ENCODE results near the gene SLC16A12. TPM values are rescaled to one million over a fixed set of nuclear protein-coding genes. Genes with fewer than 3 reads are reported as not detected.

SLC16A12 gene
- total RNA-seq, 6 donors from 2014 or later: 1.3 to 4.4 (median 3.5) TPM

DNA sequence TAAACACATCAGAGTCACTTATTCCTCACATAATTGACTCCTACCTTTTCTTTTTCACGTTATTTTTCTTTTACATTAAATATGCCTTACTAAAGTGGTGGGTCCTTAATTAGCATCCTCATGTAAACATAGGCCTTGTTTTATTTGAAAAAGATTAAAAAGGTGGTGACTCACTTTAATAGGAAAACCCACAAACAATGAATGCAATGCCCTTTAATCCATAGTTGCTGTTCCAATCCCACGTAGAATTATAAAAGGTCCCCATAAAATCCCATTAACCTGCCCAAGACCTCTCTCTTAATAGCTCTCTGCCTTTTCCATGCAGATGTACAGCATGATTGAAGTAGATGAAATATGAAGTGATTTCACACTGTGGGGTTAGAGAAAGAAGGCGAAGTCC is 32.2 kb downstream of the SLC16A12 start:
- no peaks in the 10 kb centered on the region for H3K4me1 ChIP-seq
- WGBS, 2 donors: 92 to 96% methylated on average over 3 of the region's 3 CpGs
- no peak overlapping the region for H3K27ac ChIP-seq
- TF ChIP-seq EP300 (IDR thresholded peaks at IDR 0.05): no peak
- TF ChIP-seq CTCF (IDR thresholded peaks at IDR 0.05): no peak
- TF ChIP-seq POLR2A (IDR thresholded peaks at IDR 0.05): no peak
- no peak for TF ChIP-seq POLR2AphosphoS5 (IDR thresholded peaks at IDR 0.05)
- no peaks in the 10 kb centered on the region for H3K27me3 ChIP-seq
- ATAC-seq (ENCODE audit: low FRiP score in 2 of 2) (no peak), DNase-seq (no peak)
- no peaks in the 10 kb centered on the region for H3K9me3 ChIP-seq
- no peaks in the 10 kb centered on the region for H3K36me3 ChIP-seq
- no peak overlapping the region for H3K4me3 ChIP-seq

DNA sequence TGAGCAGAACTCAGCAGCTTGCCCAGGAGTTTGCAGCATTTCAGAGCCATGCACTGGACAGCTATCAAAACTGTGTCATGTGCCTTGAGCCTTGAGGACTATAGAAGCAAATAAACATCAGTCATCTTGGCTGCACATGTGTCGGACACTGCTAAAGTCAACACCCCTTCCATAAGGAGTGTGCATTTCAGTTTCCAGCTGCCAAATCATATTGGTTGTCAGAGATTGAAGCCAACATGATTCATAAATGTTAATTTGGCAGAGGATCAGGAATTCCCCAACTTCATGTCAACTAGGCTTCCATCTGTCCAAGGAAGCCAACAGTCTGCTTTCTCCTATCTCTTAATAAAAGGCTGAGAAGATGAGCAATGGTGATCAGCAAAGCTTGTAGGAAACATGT is 32.8 kb downstream of the SLC16A12 start:
- ATAC-seq (ENCODE audit: low FRiP score in 2 of 2) (peak in 1 of 2 donors; percentile 30), DNase-seq (no peak)
- whole genome bisulfite sequencing, 2 donors: 38 to 60% methylated on average over 1 of the region's 1 CpG
- no peak overlapping the region for H3K27ac ChIP-seq
- no peaks in the 10 kb centered on the region for H3K27me3 ChIP-seq
- TF ChIP-seq POLR2A (IDR thresholded peaks at IDR 0.05) (no peak), CTCF (IDR thresholded peaks at IDR 0.05) (no peak), EP300 (IDR thresholded peaks at IDR 0.05) (no peak), POLR2AphosphoS5 (IDR thresholded peaks at IDR 0.05) (no peak)
- H3K4me1 ChIP-seq: no peaks in the 10 kb centered on the region
- H3K9me3 ChIP-seq: no peaks in the 10 kb centered on the region
- H3K36me3 ChIP-seq: no peaks in the 10 kb centered on the region
- no peak overlapping the region for H3K4me3 ChIP-seq

GRCh38 chr10:89494575-89494974 is 40.8 kb downstream of the SLC16A12 start:
- Histone ChIP-seq H3K36me3 (no peaks in the 10 kb centered on the region), H3K9me3 (no peaks in the 10 kb centered on the region), H3K27me3 (no peaks in the 10 kb centered on the region), H3K27ac (peak overlapping the region in 3 of 4 donors; percentile 7 to 50 (median 45)), H3K4me1 (no peaks in the 10 kb centered on the region), H3K4me3 (no peak overlapping the region)
- TF ChIP-seq POLR2A (IDR thresholded peaks at IDR 0.05): no peak
- no peak for TF ChIP-seq POLR2AphosphoS5 (IDR thresholded peaks at IDR 0.05)
- no peak for TF ChIP-seq EP300 (IDR thresholded peaks at IDR 0.05)
- TF ChIP-seq CTCF (IDR thresholded peaks at IDR 0.05): no peak
- no peak for ATAC-seq (ENCODE audit: low FRiP score in 2 of 2)
- DNase-seq: no peak
- 69 to 95% methylated on average over 3 of the region's 3 CpGs for WGBS, 2 donors

GRCh38 chr10:89494068-89494467 is 41.3 kb downstream of the SLC16A12 start:
- H3K27ac ChIP-seq: peak overlapping the region in 2 of 4 donors; percentile 45 to 50
- WGBS, 2 donors: 55 to 62% methylated on average over 5 of the region's 5 CpGs
- no peaks in the 10 kb centered on the region for H3K27me3 ChIP-seq
- H3K4me1 ChIP-seq: no peaks in the 10 kb centered on the region
- no peaks in the 10 kb centered on the region for H3K9me3 ChIP-seq
- DNase-seq (no peak), ATAC-seq (ENCODE audit: low FRiP score in 2 of 2) (no peak)
- no peak overlapping the region for H3K4me3 ChIP-seq
- TF ChIP-seq POLR2A (IDR thresholded peaks at IDR 0.05) (no peak), EP300 (IDR thresholded peaks at IDR 0.05) (no peak), POLR2AphosphoS5 (IDR thresholded peaks at IDR 0.05) (no peak), CTCF (IDR thresholded peaks at IDR 0.05) (no peak)
- no peaks in the 10 kb centered on the region for H3K36me3 ChIP-seq

DNA sequence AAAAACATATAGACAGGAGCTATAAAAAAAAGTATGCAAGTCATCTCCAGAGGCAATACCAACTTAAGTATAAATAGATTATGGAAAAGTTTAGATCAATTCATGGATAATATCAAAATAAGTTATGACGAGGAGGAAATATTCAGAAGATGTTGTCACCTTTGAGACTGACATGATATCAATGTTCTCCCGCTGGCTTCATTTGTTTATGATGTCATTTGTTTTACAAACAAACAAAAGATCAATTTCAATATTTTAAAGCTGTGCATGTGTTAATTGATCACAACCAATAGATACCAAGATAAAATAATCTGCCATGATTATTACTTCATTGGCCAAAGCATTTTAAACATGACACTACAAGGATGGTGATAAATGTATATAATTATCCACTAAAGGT is 43.5 kb downstream of the SLC16A12 start:
- no peak for TF ChIP-seq POLR2A (IDR thresholded peaks at IDR 0.05)
- no peak for TF ChIP-seq EP300 (IDR thresholded peaks at IDR 0.05)
- TF ChIP-seq POLR2AphosphoS5 (IDR thresholded peaks at IDR 0.05): no peak
- TF ChIP-seq CTCF (IDR thresholded peaks at IDR 0.05): no peak
- Histone ChIP-seq H3K4me1 (no peaks in the 10 kb centered on the region), H3K4me3 (no peak overlapping the region), H3K9me3 (no peaks in the 10 kb centered on the region), H3K27ac (no peak overlapping the region), H3K27me3 (no peaks in the 10 kb centered on the region), H3K36me3 (no peaks in the 10 kb centered on the region)
- DNase-seq (no peak), ATAC-seq (ENCODE audit: low FRiP score in 2 of 2) (no peak)
- WGBS, 2 donors: 90 to 91% methylated on average over 2 of the region's 2 CpGs
